ENCODE data around the gene CHRNA4.
"Not testable (repeated sequence)": the region's sequence is repeated elsewhere in the genome, so short reads cannot be mapped to it uniquely, and the experiment has no call there.

DNA sequence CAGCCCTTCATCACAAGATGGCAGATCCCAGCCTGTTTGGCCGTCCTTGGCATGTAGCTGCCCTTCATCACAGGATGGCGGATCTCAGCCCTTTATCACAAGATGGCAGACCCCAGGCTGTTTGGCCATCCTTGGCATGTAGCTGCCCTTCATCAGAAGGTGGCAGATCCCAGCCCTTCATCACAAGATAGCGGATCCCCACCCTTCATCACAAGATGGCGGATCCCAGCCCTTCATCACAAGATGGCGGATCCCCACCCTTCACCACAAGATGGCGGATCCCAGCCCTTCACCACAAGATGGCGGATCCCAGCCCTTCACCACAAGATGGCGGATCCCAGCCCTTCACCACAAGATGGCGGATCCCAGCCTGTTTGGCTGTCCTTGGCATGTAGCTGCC is 26.1 kb downstream of the CHRNA4 start:
- TF ChIP-seq, protein P1, sequence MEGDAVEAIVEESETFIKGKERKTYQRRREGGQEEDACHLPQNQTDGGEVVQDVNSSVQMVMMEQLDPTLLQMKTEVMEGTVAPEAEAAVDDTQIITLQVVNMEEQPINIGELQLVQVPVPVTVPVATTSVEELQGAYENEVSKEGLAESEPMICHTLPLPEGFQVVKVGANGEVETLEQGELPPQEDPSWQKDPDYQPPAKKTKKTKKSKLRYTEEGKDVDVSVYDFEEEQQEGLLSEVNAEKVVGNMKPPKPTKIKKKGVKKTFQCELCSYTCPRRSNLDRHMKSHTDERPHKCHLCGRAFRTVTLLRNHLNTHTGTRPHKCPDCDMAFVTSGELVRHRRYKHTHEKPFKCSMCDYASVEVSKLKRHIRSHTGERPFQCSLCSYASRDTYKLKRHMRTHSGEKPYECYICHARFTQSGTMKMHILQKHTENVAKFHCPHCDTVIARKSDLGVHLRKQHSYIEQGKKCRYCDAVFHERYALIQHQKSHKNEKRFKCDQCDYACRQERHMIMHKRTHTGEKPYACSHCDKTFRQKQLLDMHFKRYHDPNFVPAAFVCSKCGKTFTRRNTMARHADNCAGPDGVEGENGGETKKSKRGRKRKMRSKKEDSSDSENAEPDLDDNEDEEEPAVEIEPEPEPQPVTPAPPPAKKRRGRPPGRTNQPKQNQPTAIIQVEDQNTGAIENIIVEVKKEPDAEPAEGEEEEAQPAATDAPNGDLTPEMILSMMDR (conservative IDR thresholded peaks at IDR 0.05 in 1 of 2, IDR thresholded peaks at IDR 0.05 in 1 of 2; ENCODE audit: low read depth in 1 of 2, low read length in 2 of 2), result not testable (repeated sequence)
- not testable (repeated sequence) for TF ChIP-seq EZH2 (IDR thresholded peaks at IDR 0.05; ENCODE audit: low read length, missing control alignments)

All from fibroblast of lung (primary cell).